Keratinocyte (primary cell): ENCODE results near the gene GRIK4. TPM values are rescaled to one million over a fixed set of nuclear protein-coding genes. Genes with fewer than 3 reads are reported as not detected.

Source experiments
- DNase-seq: peaks from one replicate; pipeline ENCODE4 v3.0.0-alpha.2; 2011; ENCODE audit warnings: low read depth, missing footprints, low spot score
- FAIRE-seq: peaks from 2 replicates; lab custom pipeline; 2011; peaks lifted over from hg19 to GRCh38; lab: Jason Lieb, UNC
- H2AFZ ChIP-seq: 2 replicates; pipeline ENCODE4 v1.6.0; 2012; ENCODE audit warnings: low read length, control low read depth, inconsistent platforms; ENCODE audit not compliant: control insufficient read depth
- H3K27ac ChIP-seq: 2 replicates; pipeline ENCODE4 v1.5.1; 2011; ENCODE audit warnings: low read length; ENCODE audit not compliant: control insufficient read depth, insufficient read depth
- H3K27me3 ChIP-seq: 3 replicates; pipeline ENCODE4 v1.6.0; 2011; ENCODE audit warnings: low read length; ENCODE audit not compliant: control insufficient read depth, insufficient read depth; ENCODE audit errors: extremely low read depth
- H3K36me3 ChIP-seq, 2 experiments: 2 replicates in 1 of 2; 3 replicates in 1 of 2; pipeline ENCODE4 v1.5.1; 2011; ENCODE audit warnings: low read length in 2 of 2, mild to moderate bottlenecking in 1 of 2; ENCODE audit not compliant: control insufficient read depth in 2 of 2, insufficient read depth in 2 of 2; ENCODE audit errors: extremely low read depth in 1 of 2
- H3K4me1 ChIP-seq: 3 replicates; pipeline ENCODE4 v1.5.1; 2011; ENCODE audit warnings: low read length; ENCODE audit not compliant: control insufficient read depth, insufficient read depth; ENCODE audit errors: extremely low read depth
- H3K4me2 ChIP-seq: 3 replicates; pipeline ENCODE4 v1.6.0; 2011; ENCODE audit warnings: low read depth, low read length; ENCODE audit not compliant: control insufficient read depth, insufficient read depth; ENCODE audit errors: extremely low read depth
- H3K4me3 ChIP-seq, 3 experiments: fragments of 200-600 bp in 1 of 3; sonication (generic) in 1 of 3; 2 replicates in 2 of 3; 3 replicates in 1 of 3; pipeline ENCODE4 v1.5.1; 2011 to 2016; ENCODE audit warnings: low read length in 3 of 3, mild to moderate bottlenecking in 3 of 3, control low read depth in 2 of 3, inconsistent platforms in 1 of 3, low read depth in 1 of 3, mixed read lengths in 1 of 3, mixed run types in 1 of 3, moderate library complexity in 1 of 3; ENCODE audit not compliant: control insufficient read depth in 2 of 3, insufficient read depth in 2 of 3; ENCODE audit errors: extremely low read depth in 1 of 3
- H3K79me2 ChIP-seq: 2 replicates; pipeline ENCODE4 v1.6.0; 2012; ENCODE audit warnings: low read length; ENCODE audit not compliant: control insufficient read depth, insufficient read depth
- H3K9ac ChIP-seq: 3 replicates; pipeline ENCODE4 v1.6.0; 2011; ENCODE audit warnings: low read length; ENCODE audit not compliant: control insufficient read depth, insufficient read depth; ENCODE audit errors: extremely low read depth
- H3K9me1 ChIP-seq: 3 replicates; pipeline ENCODE4 v1.6.0; 2011; ENCODE audit warnings: low read length; ENCODE audit not compliant: control insufficient read depth, insufficient read depth; ENCODE audit errors: extremely low read depth
- H3K9me3 ChIP-seq: 2 replicates; pipeline ENCODE4 v1.5.1; 2012; ENCODE audit warnings: low read depth, low read length; ENCODE audit not compliant: control insufficient read depth
- H4K20me1 ChIP-seq: 3 replicates; pipeline ENCODE4 v1.6.0; 2011; ENCODE audit warnings: low read length; ENCODE audit not compliant: control insufficient read depth, insufficient read depth; ENCODE audit errors: extremely low read depth
- EZH2 ChIP-seq: IDR thresholded peaks from one replicate; pipeline ENCODE4 v1.6.1; 2012; ENCODE audit warnings: inconsistent platforms, mild to moderate bottlenecking, low read length, moderate library complexity
- dilution Hi-C: fragments of 300-500 bp; cut with MboI; formaldehyde crosslinking; loops from one replicate; pipeline ENCODE4 v1.7.0; 2020; ENCODE audit warnings: low sequenced_read_pairs; ENCODE audit not compliant: extremely low pct_ligation_motif_present
- polyA plus RNA-seq, 5 experiments: library from polyadenylated mRNA; depleted of rRNA in 3 of 5; stranded (reverse) in 3 of 5; stranded (forward) in 1 of 5; unstranded in 1 of 5; fragments of >200 nt; gene quantifications; 1 replicate in 1 of 5; 2 replicates in 3 of 5; 3 replicates in 1 of 5; pipeline versions ENCODE4 v1.2.1 to v1.2.3, GENCODE V29; 2011 to 2012; ENCODE audit warnings: missing spikeins in 2 of 5, low read depth in 1 of 5, low replicate concordance in 1 of 5
- TF ChIP-seq, protein P1 (sequence below), 3 experiments: IDR thresholded peaks in 1 of 3; conservative IDR thresholded peaks in 1 of 3; optimal IDR thresholded peaks in 1 of 3; 2 replicates in 2 of 3; 3 replicates in 1 of 3; pipeline versions ENCODE3 to v1.5.1; 2011; ENCODE audit warnings: low read length in 3 of 3, mild to moderate bottlenecking in 3 of 3, moderate library complexity in 2 of 3, control low read depth in 1 of 3, inconsistent platforms in 1 of 3; ENCODE audit not compliant: insufficient read depth in 2 of 3; ENCODE audit errors: extremely low read depth in 1 of 3

Gene GRIK4
- polyA plus RNA-seq, 1 donor (not counting 4 experiments of a cell fraction or from before 2014, with no cell fraction given) = not detected

DNA sequence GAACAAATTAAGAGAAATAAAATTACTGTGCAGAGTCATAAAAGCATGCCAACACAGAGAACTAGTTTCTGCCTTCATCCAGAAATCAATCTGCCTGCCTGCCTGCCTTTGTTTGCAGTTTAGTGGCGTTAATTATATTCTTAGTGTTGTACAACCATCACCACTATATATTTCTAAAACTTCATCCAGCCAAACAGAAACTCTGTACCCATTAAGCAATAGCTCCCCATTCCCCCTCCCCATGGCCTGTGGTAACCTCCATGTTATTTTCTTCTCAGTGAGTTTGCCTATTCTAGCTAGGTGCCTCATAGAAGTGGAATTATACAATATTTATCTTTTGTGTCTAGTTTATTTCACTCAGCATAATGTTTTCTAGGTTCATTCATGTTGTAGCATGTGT, 329.1 kb downstream of the GRIK4 start:
- Histone ChIP-seq H3K4me2 (no peak overlapping the region), H3K36me3 (no peaks in the 10 kb centered on the region), H4K20me1 (no peaks in the 10 kb centered on the region), H3K4me3 (no peak overlapping the region), H3K79me2 (no peaks in the 10 kb centered on the region), H3K9me3 (no peaks in the 10 kb centered on the region), H2AFZ (no peak overlapping the region), H3K9me1 (no peaks in the 10 kb centered on the region), H3K27ac (no peak overlapping the region), H3K9ac (no peak overlapping the region), H3K4me1 (no peaks in the 10 kb centered on the region), H3K27me3 (peaks cover 4% of the 10 kb centered on the region)
- FAIRE-seq = no peak
- TF ChIP-seq, protein P1, sequence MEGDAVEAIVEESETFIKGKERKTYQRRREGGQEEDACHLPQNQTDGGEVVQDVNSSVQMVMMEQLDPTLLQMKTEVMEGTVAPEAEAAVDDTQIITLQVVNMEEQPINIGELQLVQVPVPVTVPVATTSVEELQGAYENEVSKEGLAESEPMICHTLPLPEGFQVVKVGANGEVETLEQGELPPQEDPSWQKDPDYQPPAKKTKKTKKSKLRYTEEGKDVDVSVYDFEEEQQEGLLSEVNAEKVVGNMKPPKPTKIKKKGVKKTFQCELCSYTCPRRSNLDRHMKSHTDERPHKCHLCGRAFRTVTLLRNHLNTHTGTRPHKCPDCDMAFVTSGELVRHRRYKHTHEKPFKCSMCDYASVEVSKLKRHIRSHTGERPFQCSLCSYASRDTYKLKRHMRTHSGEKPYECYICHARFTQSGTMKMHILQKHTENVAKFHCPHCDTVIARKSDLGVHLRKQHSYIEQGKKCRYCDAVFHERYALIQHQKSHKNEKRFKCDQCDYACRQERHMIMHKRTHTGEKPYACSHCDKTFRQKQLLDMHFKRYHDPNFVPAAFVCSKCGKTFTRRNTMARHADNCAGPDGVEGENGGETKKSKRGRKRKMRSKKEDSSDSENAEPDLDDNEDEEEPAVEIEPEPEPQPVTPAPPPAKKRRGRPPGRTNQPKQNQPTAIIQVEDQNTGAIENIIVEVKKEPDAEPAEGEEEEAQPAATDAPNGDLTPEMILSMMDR (optimal IDR thresholded peaks at IDR 0.05 in 1 of 3, IDR thresholded peaks at IDR 0.05 in 1 of 3, conservative IDR thresholded peaks at IDR 0.05 in 1 of 3; ENCODE audit: extremely low read depth in 1 of 3, insufficient read depth in 2 of 3, low read length in 3 of 3) = no peak
- TF ChIP-seq EZH2 = no peak
- dilution Hi-C loops = no loop called here
- DNase-seq = no peak

DNA sequence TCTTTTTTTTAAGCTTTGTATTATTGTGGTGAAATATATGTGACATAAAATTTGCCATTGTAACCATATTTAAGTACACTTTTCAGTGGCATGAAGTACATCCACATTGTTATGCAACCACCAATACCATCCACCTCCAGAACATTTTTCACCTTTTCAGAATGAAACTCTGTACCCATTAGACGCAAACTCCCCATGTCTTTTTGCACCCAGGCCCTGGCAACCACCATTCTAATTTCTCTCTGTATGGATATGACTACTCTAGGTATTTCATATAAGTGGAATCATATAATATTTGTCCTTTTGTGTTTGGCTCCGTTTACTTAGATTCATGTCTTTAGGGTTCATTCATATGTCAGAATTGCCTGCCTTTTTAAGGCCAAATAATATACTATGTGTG, 329.5 kb downstream of the GRIK4 start:
- Histone ChIP-seq H3K4me3 (no peak overlapping the region), H3K27ac (no peak overlapping the region), H3K9ac (no peak overlapping the region), H3K4me1 (no peaks in the 10 kb centered on the region), H3K36me3 (no peaks in the 10 kb centered on the region), H3K9me1 (no peaks in the 10 kb centered on the region), H3K79me2 (no peaks in the 10 kb centered on the region), H3K9me3 (no peaks in the 10 kb centered on the region), H3K27me3 (peaks cover 4% of the 10 kb centered on the region), H2AFZ (no peak overlapping the region), H3K4me2 (no peak overlapping the region), H4K20me1 (no peaks in the 10 kb centered on the region)
- DNase-seq = no peak
- TF ChIP-seq, protein P1 (optimal IDR thresholded peaks at IDR 0.05 in 1 of 3, IDR thresholded peaks at IDR 0.05 in 1 of 3, conservative IDR thresholded peaks at IDR 0.05 in 1 of 3; ENCODE audit: extremely low read depth in 1 of 3, insufficient read depth in 2 of 3, low read length in 3 of 3) = no peak
- no peak for TF ChIP-seq EZH2
- FAIRE-seq = no peak
- dilution Hi-C loops = no loop called here
